ENCODE results near the gene SMYD3.
A peak's percentile ranks its signal among the peaks of the same experiment; 100 is the strongest.

The SMYD3 gene

DNA sequence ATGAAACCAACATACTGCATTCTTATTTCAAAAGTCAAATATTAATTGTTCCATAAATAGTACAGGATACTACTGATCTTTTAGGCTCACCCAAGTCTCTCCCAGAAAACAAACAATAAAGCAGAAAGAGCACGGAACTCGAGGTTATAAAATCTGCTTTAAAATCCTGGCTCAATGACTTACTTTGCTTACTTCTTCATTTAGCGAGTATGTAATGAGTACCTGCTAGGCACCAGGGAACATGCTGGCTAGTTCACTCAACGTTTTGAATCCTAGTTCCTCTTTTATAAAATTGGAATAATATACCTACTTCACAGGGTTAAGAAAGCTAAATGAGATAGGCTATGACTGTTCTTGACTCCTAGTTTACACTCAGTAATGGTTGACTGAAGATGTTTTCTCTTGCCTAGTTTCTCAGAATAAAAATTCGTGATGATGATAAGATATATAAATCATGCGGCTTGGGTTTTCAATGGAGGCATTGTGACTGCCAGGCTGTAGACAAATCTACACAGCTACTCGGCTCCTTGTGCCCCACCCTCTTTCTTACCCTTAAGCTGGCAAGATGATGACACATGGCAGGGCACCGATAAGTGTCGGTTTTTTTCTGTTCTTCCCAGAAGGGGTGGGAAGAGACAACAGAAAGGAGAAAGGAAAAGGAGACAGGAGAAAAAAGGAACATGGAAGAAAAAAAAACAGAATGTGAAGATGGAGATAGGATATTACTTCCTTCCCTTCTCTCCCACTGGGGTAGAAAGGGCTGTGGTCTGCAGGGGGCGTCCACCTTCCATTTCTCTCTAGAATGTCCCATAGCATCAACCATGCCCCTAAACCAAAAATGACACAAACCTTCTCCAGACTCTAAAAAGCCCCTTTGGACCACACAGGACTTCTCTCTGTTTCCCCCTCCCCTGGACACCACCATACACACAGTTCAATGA lies 507.1 kb downstream of the SMYD3 start:
- H3K36me3 ChIP-seq, result no peaks in the 10 kb centered on the region
- no peaks in the 10 kb centered on the region for H3K9me3 ChIP-seq
- peaks cover 32% of the 10 kb centered on the region for H3K4me1 ChIP-seq
- no peak overlapping the region for H3K4me3 ChIP-seq (ENCODE audit: low read depth, low read length)
- no peak for DNase-seq
- TF ChIP-seq, protein P1, sequence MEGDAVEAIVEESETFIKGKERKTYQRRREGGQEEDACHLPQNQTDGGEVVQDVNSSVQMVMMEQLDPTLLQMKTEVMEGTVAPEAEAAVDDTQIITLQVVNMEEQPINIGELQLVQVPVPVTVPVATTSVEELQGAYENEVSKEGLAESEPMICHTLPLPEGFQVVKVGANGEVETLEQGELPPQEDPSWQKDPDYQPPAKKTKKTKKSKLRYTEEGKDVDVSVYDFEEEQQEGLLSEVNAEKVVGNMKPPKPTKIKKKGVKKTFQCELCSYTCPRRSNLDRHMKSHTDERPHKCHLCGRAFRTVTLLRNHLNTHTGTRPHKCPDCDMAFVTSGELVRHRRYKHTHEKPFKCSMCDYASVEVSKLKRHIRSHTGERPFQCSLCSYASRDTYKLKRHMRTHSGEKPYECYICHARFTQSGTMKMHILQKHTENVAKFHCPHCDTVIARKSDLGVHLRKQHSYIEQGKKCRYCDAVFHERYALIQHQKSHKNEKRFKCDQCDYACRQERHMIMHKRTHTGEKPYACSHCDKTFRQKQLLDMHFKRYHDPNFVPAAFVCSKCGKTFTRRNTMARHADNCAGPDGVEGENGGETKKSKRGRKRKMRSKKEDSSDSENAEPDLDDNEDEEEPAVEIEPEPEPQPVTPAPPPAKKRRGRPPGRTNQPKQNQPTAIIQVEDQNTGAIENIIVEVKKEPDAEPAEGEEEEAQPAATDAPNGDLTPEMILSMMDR (IDR thresholded peaks at IDR 0.05; ENCODE audit: low read depth, low read length), result no peak
- H3K27me3 ChIP-seq, result no peaks in the 10 kb centered on the region

DNA sequence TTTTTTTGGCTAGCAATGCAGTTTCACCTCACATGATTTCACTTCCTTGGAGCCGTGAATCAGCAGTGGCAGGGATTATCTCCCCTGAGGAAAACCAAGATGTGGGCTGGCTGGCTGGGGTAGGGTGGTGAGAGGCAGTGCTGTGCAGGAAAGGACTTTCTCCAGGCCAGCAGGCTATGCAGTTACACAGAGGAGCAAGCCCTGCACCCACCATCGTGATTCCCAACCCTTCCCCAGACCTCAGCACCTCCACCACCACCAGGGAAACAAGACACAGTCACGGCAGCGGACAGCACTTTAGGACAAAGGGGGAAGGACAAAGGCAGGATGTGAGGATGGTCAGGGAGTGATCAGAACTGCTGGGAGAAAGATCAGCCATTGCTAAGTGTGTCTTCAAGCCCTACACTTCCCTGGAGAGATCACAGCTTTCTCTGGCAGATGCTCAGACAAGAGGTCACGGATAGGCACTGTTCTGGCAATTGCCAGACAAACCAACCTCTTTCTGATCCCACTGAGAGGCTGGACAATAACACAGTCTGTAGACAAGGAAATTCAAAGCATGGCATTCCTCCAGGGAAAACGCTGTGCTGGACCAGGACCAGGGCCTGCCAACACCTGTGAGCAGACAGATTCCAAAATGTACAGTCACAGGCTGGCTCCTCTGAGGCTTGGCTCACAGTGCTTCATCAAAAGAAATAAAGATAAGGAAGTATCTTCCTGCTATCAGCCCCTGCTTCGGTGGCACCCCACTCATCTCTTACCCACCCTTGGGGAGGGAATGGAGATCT lies 509.4 kb downstream of the SMYD3 start:
- TF ChIP-seq, protein P1 (IDR thresholded peaks at IDR 0.05; ENCODE audit: low read depth, low read length), result no peak
- Histone ChIP-seq H3K36me3 (no peaks in the 10 kb centered on the region), H3K27me3 (no peaks in the 10 kb centered on the region), H3K9me3 (no peaks in the 10 kb centered on the region), H3K4me3 (ENCODE audit: low read depth, low read length) (no peak overlapping the region), H3K4me1 (peaks cover 30% of the 10 kb centered on the region)
- peak; percentile 24 for DNase-seq

DNA sequence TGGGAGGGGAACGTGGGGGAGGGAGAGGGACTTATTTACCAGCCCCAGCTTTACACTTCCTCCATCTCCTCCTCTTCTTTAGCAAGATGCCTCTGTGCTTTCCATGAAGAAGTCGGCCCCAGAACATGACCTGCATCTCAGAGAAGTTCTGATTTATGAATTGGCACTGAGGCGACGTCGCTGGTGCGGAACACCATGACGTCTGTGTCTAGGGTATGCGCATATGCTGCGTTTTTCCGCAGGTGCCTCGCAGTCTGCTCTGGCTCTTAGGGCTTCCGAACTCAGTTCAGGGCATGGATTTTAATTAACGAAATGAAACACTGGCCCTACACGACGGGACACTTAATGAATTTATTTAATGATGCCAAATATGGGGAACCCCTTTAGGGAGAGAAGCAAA lies 510.3 kb downstream of the SMYD3 start:
- Histone ChIP-seq H3K4me1 (peaks cover 27% of the 10 kb centered on the region), H3K36me3 (no peaks in the 10 kb centered on the region), H3K4me3 (ENCODE audit: low read depth, low read length) (no peak overlapping the region), H3K27me3 (no peaks in the 10 kb centered on the region), H3K9me3 (no peaks in the 10 kb centered on the region)
- no peak for DNase-seq
- TF ChIP-seq, protein P1 (IDR thresholded peaks at IDR 0.05; ENCODE audit: low read depth, low read length), result no peak

DNA sequence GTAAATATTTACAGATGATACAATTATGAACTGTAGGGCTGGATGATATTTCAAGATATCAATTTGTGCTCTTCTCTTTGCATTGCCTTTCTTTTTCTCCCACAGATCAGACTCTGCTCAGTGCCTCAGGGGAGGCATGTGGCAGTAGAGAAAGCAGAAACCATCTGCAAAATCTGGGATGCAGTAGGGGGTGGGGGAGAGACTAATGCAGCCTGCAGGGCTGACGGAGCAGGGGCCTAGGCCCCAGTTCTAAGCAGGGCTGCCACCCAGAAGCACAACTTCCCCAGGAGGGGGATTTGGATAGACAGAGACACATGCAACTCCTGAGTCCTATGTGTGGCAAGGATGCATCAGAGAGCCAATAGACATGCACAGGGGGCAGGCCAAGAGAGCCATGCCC lies 511.6 kb downstream of the SMYD3 start:
- DNase-seq, result peak; percentile 71
- Histone ChIP-seq H3K9me3 (no peaks in the 10 kb centered on the region), H3K4me3 (ENCODE audit: low read depth, low read length) (no peak overlapping the region), H3K4me1 (peaks cover 30% of the 10 kb centered on the region), H3K27me3 (no peaks in the 10 kb centered on the region), H3K36me3 (no peaks in the 10 kb centered on the region)
- TF ChIP-seq, protein P1 (IDR thresholded peaks at IDR 0.05; ENCODE audit: low read depth, low read length), result no peak

DNA sequence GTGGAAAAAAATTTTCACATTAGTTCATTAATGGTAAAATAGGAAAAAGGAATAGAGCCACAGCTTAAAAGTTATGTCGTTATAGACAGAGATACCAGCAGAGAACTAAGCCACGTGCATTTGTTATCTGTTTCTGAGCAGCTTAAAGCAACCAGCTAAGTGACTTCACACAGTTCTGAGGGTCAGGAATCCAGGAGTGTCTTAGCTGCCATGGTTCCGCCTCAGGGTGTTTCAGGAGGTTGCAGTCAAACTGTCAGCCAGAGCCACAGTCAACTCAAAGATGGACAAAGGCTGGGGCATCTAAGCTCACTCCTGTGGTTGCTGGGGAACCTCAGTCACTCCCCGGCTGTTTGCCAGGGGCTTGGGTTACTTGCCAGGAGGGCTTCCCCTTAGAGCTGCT lies 515.8 kb downstream of the SMYD3 start:
- Histone ChIP-seq H3K36me3 (no peaks in the 10 kb centered on the region), H3K9me3 (no peaks in the 10 kb centered on the region), H3K4me1 (peaks cover 15% of the 10 kb centered on the region), H3K4me3 (ENCODE audit: low read depth, low read length) (no peak overlapping the region), H3K27me3 (no peaks in the 10 kb centered on the region)
- no peak for DNase-seq
- TF ChIP-seq, protein P1 (IDR thresholded peaks at IDR 0.05; ENCODE audit: low read depth, low read length), result no peak
